ENCODE results near the gene CDH22. TPM values are rescaled to one million over a fixed set of nuclear protein-coding genes. Genes with fewer than 3 reads are reported as not detected.

Gene CDH22
- total and polyA plus RNA-seq, 9 of the 15 experiments (the other 6 are each of a cell fraction or from before 2014, with no cell fraction given), result 0.07 to 0.08 TPM; not detected in 7

- TF ChIP-seq NFIC (IDR thresholded peaks at IDR 0.05) (no peak), NR0B1 (IDR thresholded peaks at IDR 0.05; ENCODE audit: partially characterized antibody) (no peak), NCOA2 (IDR thresholded peaks at IDR 0.05; ENCODE audit: partially characterized antibody in 2 of 2) (no peak)
These were observed 1.6 kb downstream of the CDH22 start (continued) for GRCh38 chr20:46306743-46307138.

- in situ Hi-C loops (cut with MboI), result loop anchor here (25.0 kb wide), 1 partner anchor 169 kb away; no protein-coding TSS in a partner anchor
- no peak overlapping the region for H3K4me3 ChIP-seq
- ChIA-PET POLR2A (interaction anchor here (0.7 to 1.7 kb wide), 4 partner anchors 13 to 106 kb away, joined by 3 read pairs; no protein-coding TSS in a partner anchor), CTCF (ENCODE audit: low intra/inter-chr PET ratio) (interaction anchor here (1.7 to 2.6 kb wide), 2 partner anchors 43 to 105 kb away, joined by 6 to 12 read pairs; no protein-coding TSS in a partner anchor)
- H4K20me1 ChIP-seq (replicated peaks; ENCODE audit: control insufficient read depth, insufficient read depth, low read length), result no peaks in the 10 kb centered on the region
- no peak overlapping the region for H3K27ac ChIP-seq (ENCODE audit: extremely low read depth, low read depth, low read length)
- no peaks in the 10 kb centered on the region for H3K9me3 ChIP-seq (replicated peaks; ENCODE audit: control insufficient read depth, insufficient read depth, low read depth, low read length)
- BruUV-seq (replicated peaks), result no TSS peak
- under 1% methylated on average over 9 of the region's 9 CpGs for WGBS (ENCODE audit: insufficient coverage, low coverage, missing lambda C conversion rate)
- no peaks in the 10 kb centered on the region for H3K79me2 ChIP-seq (ENCODE audit: control insufficient read depth, insufficient read depth, low read length)
- no peak overlapping the region for H3K9ac ChIP-seq (ENCODE audit: insufficient read depth in 1 of 2, low read depth in 2 of 2, low read length in 2 of 2)
- H3K9me1 ChIP-seq (ENCODE audit: control insufficient read depth, insufficient read depth, low read length), result no peaks in the 10 kb centered on the region
- TF ChIP-seq HSF4 (CRISPR knock-in tag; IDR thresholded peaks at IDR 0.05; ENCODE audit: borderline replicate concordance) (no peak), ZBED1 (IDR thresholded peaks at IDR 0.05) (no peak), ZNF280B (CRISPR knock-in tag; IDR thresholded peaks at IDR 0.05) (no peak), JUN (IDR thresholded peaks at IDR 0.05; ENCODE audit: borderline replicate concordance, low read depth, low read length) (no peak), JUN (CRISPR knock-in tag; IDR thresholded peaks at IDR 0.05; ENCODE audit: borderline replicate concordance) (no peak), ETV6 (IDR thresholded peaks at IDR 0.05; ENCODE audit: borderline replicate concordance in 1 of 2, low read depth in 2 of 2, low read length in 1 of 2) (no peak), ETV6 (CRISPR knock-in tag; IDR thresholded peaks at IDR 0.05; ENCODE audit: borderline replicate concordance) (no peak), OTX1 (CRISPR knock-in tag; IDR thresholded peaks at IDR 0.05) (no peak), ZNF764 (CRISPR knock-in tag; IDR thresholded peaks at IDR 0.05; ENCODE audit: low read depth) (no peak), ZSCAN32 (CRISPR knock-in tag; IDR thresholded peaks at IDR 0.05) (no peak), NR2C1 (IDR thresholded peaks at IDR 0.05) (no peak), NR2C1 (tag; IDR thresholded peaks at IDR 0.05) (no peak), ZNF695 (CRISPR knock-in tag; IDR thresholded peaks at IDR 0.05) (no peak), TFAP4 (CRISPR knock-in tag; IDR thresholded peaks at IDR 0.05; ENCODE audit: borderline replicate concordance) (no peak), FOSL1 (tag; conservative IDR thresholded peaks at IDR 0.05) (no peak), KAT8 (IDR thresholded peaks at IDR 0.05; ENCODE audit: low read depth) (no peak), TARDBP (IDR thresholded peaks at IDR 0.05) (no peak)
- H3K4me2 ChIP-seq (ENCODE audit: insufficient read depth, low read length), result no peak overlapping the region
- peaks cover 8 to 76% of the 10 kb centered on the region in 2 experiments; a peak in 4 of 5 replicates for H3K27me3 ChIP-seq (ENCODE audit: control insufficient read depth in 2 of 2, insufficient read depth in 2 of 2, low read length in 2 of 2)
- no peak for DNase-seq (ENCODE audit: extremely low read depth in 1 of 4, low spot score in 3 of 4)
- ATAC-seq, result no peak
- FAIRE-seq, result no peak
- intact Hi-C loops (cut with micrococcal nuclease), result loop anchor here (5.0 kb wide), 1 partner anchor 174 kb away; no protein-coding TSS in a partner anchor
- no peaks in the 10 kb centered on the region for H3K36me3 ChIP-seq (ENCODE audit: control insufficient read depth, insufficient read depth, low read length)
- no peak overlapping the region for H2AFZ ChIP-seq (ENCODE audit: low read depth, low read length)
- peaks cover 0 to 22% of the 10 kb centered on the region in 2 experiments; a peak in 2 of 5 replicates for H3K4me1 ChIP-seq (replicated peaks in 1 of 2; ENCODE audit: control insufficient read depth in 2 of 2, insufficient read depth in 2 of 2, low read length in 2 of 2)
These were observed 2.3 kb downstream of the CDH22 start for GRCh38 chr20:46305973-46306360.
